HepG2 (cell line): ENCODE measurements around the gene SAPCD2. TPM values are rescaled to one million over a fixed set of nuclear protein-coding genes. Genes with fewer than 3 reads are reported as not detected.

ENCODE experiments used
- CBX1 ChIP-seq: IDR thresholded peaks from one replicate; pipeline ENCODE4 v1.6.1; 2016; ENCODE audit warnings: antibody characterized with exemption, low read depth
- E2F2 ChIP-seq: sonication (generic); formaldehyde crosslinking; IDR thresholded peaks from 2 replicates; pipeline ENCODE4 v1.4.0; 2020; ENCODE audit warnings: missing genetic modification reagents, borderline replicate concordance
- ELF1 ChIP-seq: sonication (generic); formaldehyde crosslinking; IDR thresholded peaks from 2 replicates; pipeline ENCODE4 v1.4.0; 2020; ENCODE audit warnings: missing genetic modification reagents
- HNF1B ChIP-seq: sonication (generic); formaldehyde crosslinking; IDR thresholded peaks from 2 replicates; pipeline ENCODE4 v1.5.1; 2020; ENCODE audit warnings: mild to moderate bottlenecking, moderate library complexity, missing genetic modification reagents
- NFE2L1 ChIP-seq: sonication (generic); formaldehyde crosslinking; IDR thresholded peaks from 2 replicates; pipeline ENCODE4 v1.4.0; 2020; ENCODE audit warnings: missing genetic modification reagents, mild to moderate bottlenecking, borderline replicate concordance
- NFKB2 ChIP-seq: sonication (generic); formaldehyde crosslinking; IDR thresholded peaks from 2 replicates; pipeline ENCODE4 v1.4.0; 2020; ENCODE audit warnings: missing genetic modification reagents, borderline replicate concordance
- PAX8 ChIP-seq: sonication (generic); formaldehyde crosslinking; IDR thresholded peaks from 2 replicates; pipeline ENCODE4 v1.8.0; 2022; ENCODE audit warnings: mild to moderate bottlenecking, missing genetic modification reagents, borderline replicate concordance
- SKIL ChIP-seq: sonication (generic); formaldehyde crosslinking; IDR thresholded peaks from 2 replicates; pipeline ENCODE4 v1.8.0; 2022; ENCODE audit warnings: missing genetic modification reagents, mild to moderate bottlenecking, moderate library complexity, borderline replicate concordance
- ZFP82 ChIP-seq: sonication (generic); formaldehyde crosslinking; IDR thresholded peaks from 2 replicates; pipeline ENCODE4 v1.5.1; 2020; ENCODE audit warnings: mild to moderate bottlenecking, missing genetic modification reagents, borderline replicate concordance
- ZMYM4 ChIP-seq: sonication (generic); formaldehyde crosslinking; IDR thresholded peaks from 2 replicates; pipeline ENCODE4 v1.8.1; 2023; ENCODE audit warnings: mild to moderate bottlenecking, missing genetic modification reagents
- ZNF180 ChIP-seq: sonication (generic); formaldehyde crosslinking; IDR thresholded peaks from 2 replicates; pipeline ENCODE4 v1.4.0; 2020; ENCODE audit warnings: low read depth, missing genetic modification reagents, borderline replicate concordance
- ZNF350 ChIP-seq: sonication (generic); formaldehyde crosslinking; IDR thresholded peaks from 2 replicates; pipeline ENCODE4 v1.4.0; 2020; ENCODE audit warnings: mild to moderate bottlenecking, low read depth, missing genetic modification reagents, borderline replicate concordance
- ZNF564 ChIP-seq: sonication (generic); formaldehyde crosslinking; IDR thresholded peaks from 2 replicates; pipeline ENCODE4 v1.8.1; 2023; ENCODE audit warnings: mild to moderate bottlenecking, missing genetic modification reagents
- ZNF572 ChIP-seq: sonication (generic); formaldehyde crosslinking; IDR thresholded peaks from 2 replicates; pipeline ENCODE4 v1.5.1; 2020; ENCODE audit warnings: mild to moderate bottlenecking, missing genetic modification reagents
- ZNF605 ChIP-seq: sonication (generic); formaldehyde crosslinking; IDR thresholded peaks from 2 replicates; pipeline ENCODE4 v1.8.0; 2022; ENCODE audit warnings: mild to moderate bottlenecking, missing genetic modification reagents
- ZNF687 ChIP-seq: sonication (generic); formaldehyde crosslinking; IDR thresholded peaks from 2 replicates; pipeline ENCODE4 v1.5.1; 2020; ENCODE audit warnings: mild to moderate bottlenecking, missing genetic modification reagents, moderate library complexity
- ZNF770 ChIP-seq: sonication (generic); formaldehyde crosslinking; IDR thresholded peaks from 2 replicates; pipeline ENCODE4 v1.5.0; 2020; ENCODE audit warnings: mild to moderate bottlenecking, missing genetic modification reagents
- polyA plus RNA-seq, 8 experiments: library from polyadenylated mRNA; depleted of rRNA in 3 of 8; stranded (reverse) in 7 of 8; unstranded in 1 of 8; fragments of >200 nt; fragmentation: Illumina TruSeq in 4 of 8; extraction: Trizol in 4 of 8; gene quantifications; 2 replicates each; pipeline versions ENCODE4 v1.2.1 to v1.2.3, GENCODE V29; 2011 to 2016; ENCODE audit warnings: low read depth in 4 of 8, missing spikeins in 1 of 8, mixed read lengths in 1 of 8; ENCODE audit not compliant: insufficient read depth in 1 of 8
- total RNA-seq, 5 experiments: library from RNA; depleted of rRNA; stranded (reverse); fragments of >200 nt; fragmentation: Illumina TruSeq; extraction: Trizol; gene quantifications; 2 replicates each; pipeline ENCODE4 v1.2.3, GENCODE V29; 2016; ENCODE audit warnings: low read depth in 1 of 5

The SAPCD2 gene
- total and polyA plus RNA-seq, 2 of the 13 experiments (the other 11 are each of a cell fraction or from before 2014, with no cell fraction given) = 21.9 to 42.8 TPM

- TF ChIP-seq ZNF687 (peak; percentile 92), ZFP82 (CRISPR knock-in tag) (no peak), ZNF350 (peak; percentile 74; the same call in 1 of the 2 replicates), NFKB2 (CRISPR knock-in tag) (0 out of 2 replicates have a peak, but pooled peaks have one; percentile 38), PAX8 (no peak), NFE2L1 (CRISPR knock-in tag) (peak; percentile 9; the same call in 1 of the 2 replicates), ZNF180 (CRISPR knock-in tag) (no peak), ZNF770 (CRISPR knock-in tag) (0 out of 2 replicates have a peak, but pooled peaks have one; percentile 46), E2F2 (CRISPR knock-in tag) (peak; percentile 51; the same call in 1 of the 2 replicates), ZNF564 (peak; percentile 63; the same call in 1 of the 2 replicates), ZNF572 (CRISPR knock-in tag) (peak; percentile 35; the same call in 1 of the 2 replicates), SKIL (CRISPR knock-in tag) (no peak), ELF1 (CRISPR knock-in tag) (peak; percentile 49; the same call in 1 of the 2 replicates), HNF1B (CRISPR knock-in tag) (peak; percentile 76), ZMYM4 (CRISPR knock-in tag) (peak; percentile 37; the same call in 1 of the 2 replicates), CBX1 (peak; percentile 51), ZNF605 (peak; percentile 37; the same call in 1 of the 2 replicates)
Observed at GRCh38 chr9:137067860-137068538, 2.4 kb downstream of the SAPCD2 start (continued).
